Measurements from ENCODE around the gene LSR.

LSR gene

GRCh38 chr19:35311901-35312665, 63.3 kb downstream of the LSR start:
- Histone ChIP-seq H3K27ac (ENCODE audit: low read length) (no peak overlapping the region), H3K4me3 (ENCODE audit: low read depth in 1 of 2, low read length in 2 of 2) (no peak overlapping the region), H3K9me3 (ENCODE audit: control insufficient read depth in 1 of 2, low read length in 2 of 2) (no peaks in the 10 kb centered on the region), H3K27me3 (ENCODE audit: low read depth, low read length) (no peaks in the 10 kb centered on the region), H3K36me3 (ENCODE audit: control insufficient read depth in 1 of 2, insufficient read depth in 2 of 2, low read length in 2 of 2) (no peaks in the 10 kb centered on the region), H3K4me1 (ENCODE audit: control insufficient read depth in 1 of 2, insufficient read depth in 2 of 2, low read length in 2 of 2) (no peaks in the 10 kb centered on the region)

GRCh38 chr19:35313587-35313986, 64.8 kb downstream of the LSR start:
- Histone ChIP-seq H3K27me3 (ENCODE audit: low read depth, low read length) (no peaks in the 10 kb centered on the region), H3K9me3 (ENCODE audit: control insufficient read depth in 1 of 2, low read length in 2 of 2) (no peaks in the 10 kb centered on the region), H3K27ac (ENCODE audit: low read length) (no peak overlapping the region), H3K36me3 (ENCODE audit: control insufficient read depth in 1 of 2, insufficient read depth in 2 of 2, low read length in 2 of 2) (no peaks in the 10 kb centered on the region), H3K4me3 (ENCODE audit: low read depth in 1 of 2, low read length in 2 of 2) (no peak overlapping the region), H3K4me1 (ENCODE audit: control insufficient read depth in 1 of 2, insufficient read depth in 2 of 2, low read length in 2 of 2) (no peaks in the 10 kb centered on the region)

DNA sequence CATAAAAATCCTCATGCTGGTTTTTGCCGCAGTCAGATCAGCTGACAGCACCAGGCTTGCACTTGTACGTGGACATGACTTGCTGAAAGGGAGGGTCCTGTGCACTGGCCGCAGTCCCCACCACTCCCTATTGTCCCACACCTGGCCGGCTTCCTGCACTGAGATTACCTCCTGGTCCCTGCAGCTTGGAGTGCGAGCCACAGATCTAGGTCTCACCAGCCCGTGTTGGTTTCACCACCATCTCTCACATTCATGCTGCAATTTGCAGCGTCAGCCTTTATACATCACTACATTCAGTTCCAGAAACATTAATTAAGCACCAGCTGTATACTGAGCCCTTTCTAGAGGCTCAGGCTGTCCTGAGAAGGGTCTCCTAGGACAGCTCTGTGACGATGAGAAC, 65.2 kb downstream of the LSR start:
- Histone ChIP-seq H3K27me3 (ENCODE audit: low read depth, low read length) (no peaks in the 10 kb centered on the region), H3K36me3 (ENCODE audit: control insufficient read depth in 1 of 2, insufficient read depth in 2 of 2, low read length in 2 of 2) (no peaks in the 10 kb centered on the region), H3K27ac (ENCODE audit: low read length) (no peak overlapping the region), H3K9me3 (ENCODE audit: control insufficient read depth in 1 of 2, low read length in 2 of 2) (no peaks in the 10 kb centered on the region), H3K4me3 (ENCODE audit: low read depth in 1 of 2, low read length in 2 of 2) (no peak overlapping the region), H3K4me1 (ENCODE audit: control insufficient read depth in 1 of 2, insufficient read depth in 2 of 2, low read length in 2 of 2) (no peaks in the 10 kb centered on the region)

GRCh38 chr19:35314858-35315470, 66.2 kb downstream of the LSR start:
- Histone ChIP-seq H3K4me1 (ENCODE audit: control insufficient read depth in 1 of 2, insufficient read depth in 2 of 2, low read length in 2 of 2) (no peaks in the 10 kb centered on the region), H3K4me3 (ENCODE audit: low read depth in 1 of 2, low read length in 2 of 2) (no peak overlapping the region), H3K9me3 (ENCODE audit: control insufficient read depth in 1 of 2, low read length in 2 of 2) (no peaks in the 10 kb centered on the region), H3K27ac (ENCODE audit: low read length) (no peak overlapping the region), H3K36me3 (ENCODE audit: control insufficient read depth in 1 of 2, insufficient read depth in 2 of 2, low read length in 2 of 2) (no peaks in the 10 kb centered on the region), H3K27me3 (ENCODE audit: low read depth, low read length) (no peaks in the 10 kb centered on the region)

- Histone ChIP-seq H3K27me3 (ENCODE audit: low read depth, low read length) (no peaks in the 10 kb centered on the region), H3K27ac (ENCODE audit: low read length) (no peak overlapping the region), H3K4me3 (ENCODE audit: low read depth in 1 of 2, low read length in 2 of 2) (no peak overlapping the region), H3K9me3 (ENCODE audit: control insufficient read depth in 1 of 2, low read length in 2 of 2) (no peaks in the 10 kb centered on the region), H3K4me1 (ENCODE audit: control insufficient read depth in 1 of 2, insufficient read depth in 2 of 2, low read length in 2 of 2) (no peaks in the 10 kb centered on the region), H3K36me3 (ENCODE audit: control insufficient read depth in 1 of 2, insufficient read depth in 2 of 2, low read length in 2 of 2) (no peaks in the 10 kb centered on the region)
These were observed 67.1 kb downstream of the LSR start for GRCh38 chr19:35315883-35316282.

DNA sequence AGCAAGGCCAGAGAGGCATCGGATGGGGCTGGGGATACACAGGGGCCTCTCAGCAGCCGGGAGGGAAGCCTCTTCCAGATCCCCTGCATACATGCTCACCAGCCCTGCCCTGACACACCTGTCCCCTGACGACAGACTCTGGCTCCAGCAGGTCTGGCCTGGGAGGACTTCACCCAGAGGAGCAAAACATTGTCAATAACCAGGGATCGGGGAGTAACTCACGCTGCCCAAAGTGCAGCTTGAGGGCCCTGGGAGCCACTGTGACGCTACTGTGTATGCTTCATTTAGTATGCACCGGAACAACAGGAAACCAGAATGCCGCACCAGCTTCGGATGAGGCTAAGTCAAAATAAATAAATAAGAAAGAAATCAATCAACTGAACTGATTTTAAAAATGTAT, 67.8 kb downstream of the LSR start:
- H3K4me1 ChIP-seq (ENCODE audit: control insufficient read depth in 1 of 2, insufficient read depth in 2 of 2, low read length in 2 of 2): no peaks in the 10 kb centered on the region

More for the DNA sequence above, 67.8 kb downstream of the LSR start:
- H3K36me3 ChIP-seq (ENCODE audit: control insufficient read depth in 1 of 2, insufficient read depth in 2 of 2, low read length in 2 of 2): no peaks in the 10 kb centered on the region
- H3K27me3 ChIP-seq (ENCODE audit: low read depth, low read length): no peaks in the 10 kb centered on the region
- no peak overlapping the region for H3K27ac ChIP-seq (ENCODE audit: low read length)
- H3K9me3 ChIP-seq (ENCODE audit: control insufficient read depth in 1 of 2, low read length in 2 of 2): no peaks in the 10 kb centered on the region
- no peak overlapping the region for H3K4me3 ChIP-seq (ENCODE audit: low read depth in 1 of 2, low read length in 2 of 2)
